ENCODE results near the gene KLHL12. TPM values are rescaled to one million over a fixed set of nuclear protein-coding genes. Genes with fewer than 3 reads are reported as not detected.

The KLHL12 gene
- polyA plus RNA-seq, 1 donor (not counting 4 experiments of a cell fraction or from before 2014, with no cell fraction given) = 32.3 TPM

- Histone ChIP-seq H3K9ac (ENCODE audit: control insufficient read depth, extremely low read depth, insufficient read depth, low read length) (no peak overlapping the region), H3K27ac (ENCODE audit: control insufficient read depth, insufficient read depth, low read length) (no peak overlapping the region), H3K9me3 (ENCODE audit: control insufficient read depth, low read depth, low read length) (no peaks in the 10 kb centered on the region), H3K4me1 (ENCODE audit: control insufficient read depth, extremely low read depth, insufficient read depth, low read length) (no peaks in the 10 kb centered on the region), H3K27me3 (ENCODE audit: control insufficient read depth, extremely low read depth, insufficient read depth, low read length) (no peaks in the 10 kb centered on the region), H2AFZ (ENCODE audit: control insufficient read depth, low read length) (no peak overlapping the region), H3K4me3 (ENCODE audit: control insufficient read depth in 2 of 3, extremely low read depth in 1 of 3, insufficient read depth in 2 of 3, low read depth in 1 of 3, low read length in 3 of 3) (no peak overlapping the region), H3K9me1 (ENCODE audit: control insufficient read depth, extremely low read depth, insufficient read depth, low read length) (no peaks in the 10 kb centered on the region), H4K20me1 (ENCODE audit: control insufficient read depth, extremely low read depth, insufficient read depth, low read length) (no peaks in the 10 kb centered on the region), H3K36me3 (ENCODE audit: control insufficient read depth in 2 of 2, extremely low read depth in 1 of 2, insufficient read depth in 2 of 2, low read length in 2 of 2) (no peaks in the 10 kb centered on the region), H3K4me2 (ENCODE audit: control insufficient read depth, extremely low read depth, insufficient read depth, low read depth, low read length) (no peak overlapping the region), H3K79me2 (ENCODE audit: control insufficient read depth, insufficient read depth, low read length) (no peaks in the 10 kb centered on the region)
- TF ChIP-seq EZH2 (IDR thresholded peaks at IDR 0.05; ENCODE audit: low read length) (no peak), CTCF (optimal IDR thresholded peaks at IDR 0.05 in 1 of 3, IDR thresholded peaks at IDR 0.05 in 1 of 3, conservative IDR thresholded peaks at IDR 0.05 in 1 of 3; ENCODE audit: extremely low read depth in 1 of 3, insufficient read depth in 2 of 3, low read length in 3 of 3) (no peak)
- DNase-seq (ENCODE audit: low read depth, low spot score) = no peak
- dilution Hi-C loops (cut with MboI; ENCODE audit: extremely low pct_ligation_motif_present, low sequenced_read_pairs) = no loop called here
- no peak for FAIRE-seq
Observed at GRCh38 chr1:202873026-202873425, 54.0 kb downstream of the KLHL12 start.

- TF ChIP-seq CTCF (optimal IDR thresholded peaks at IDR 0.05 in 1 of 3, IDR thresholded peaks at IDR 0.05 in 1 of 3, conservative IDR thresholded peaks at IDR 0.05 in 1 of 3; ENCODE audit: extremely low read depth in 1 of 3, insufficient read depth in 2 of 3, low read length in 3 of 3) (no peak), EZH2 (IDR thresholded peaks at IDR 0.05; ENCODE audit: low read length) (no peak)
- no peaks in the 10 kb centered on the region for H4K20me1 ChIP-seq (ENCODE audit: control insufficient read depth, extremely low read depth, insufficient read depth, low read length)
- DNase-seq (ENCODE audit: low read depth, low spot score) (no peak), FAIRE-seq (no peak)
- H3K36me3 ChIP-seq (ENCODE audit: control insufficient read depth in 2 of 2, extremely low read depth in 1 of 2, insufficient read depth in 2 of 2, low read length in 2 of 2) = no peaks in the 10 kb centered on the region
- H3K4me1 ChIP-seq (ENCODE audit: control insufficient read depth, extremely low read depth, insufficient read depth, low read length) = no peaks in the 10 kb centered on the region
- dilution Hi-C loops (cut with MboI; ENCODE audit: extremely low pct_ligation_motif_present, low sequenced_read_pairs) = no loop called here
- no peak overlapping the region for H2AFZ ChIP-seq (ENCODE audit: control insufficient read depth, low read length)
- no peak overlapping the region for H3K4me2 ChIP-seq (ENCODE audit: control insufficient read depth, extremely low read depth, insufficient read depth, low read depth, low read length)
- H3K9me1 ChIP-seq (ENCODE audit: control insufficient read depth, extremely low read depth, insufficient read depth, low read length) = no peaks in the 10 kb centered on the region
- H3K27ac ChIP-seq (ENCODE audit: control insufficient read depth, insufficient read depth, low read length) = no peak overlapping the region
- H3K9ac ChIP-seq (ENCODE audit: control insufficient read depth, extremely low read depth, insufficient read depth, low read length) = no peak overlapping the region
- H3K27me3 ChIP-seq (ENCODE audit: control insufficient read depth, extremely low read depth, insufficient read depth, low read length) = no peaks in the 10 kb centered on the region
- no peaks in the 10 kb centered on the region for H3K79me2 ChIP-seq (ENCODE audit: control insufficient read depth, insufficient read depth, low read length)
- no peak overlapping the region for H3K4me3 ChIP-seq (ENCODE audit: control insufficient read depth in 2 of 3, extremely low read depth in 1 of 3, insufficient read depth in 2 of 3, low read depth in 1 of 3, low read length in 3 of 3)
- H3K9me3 ChIP-seq (ENCODE audit: control insufficient read depth, low read depth, low read length) = no peaks in the 10 kb centered on the region
Observed at GRCh38 chr1:202871367-202871766, 55.7 kb downstream of the KLHL12 start.
